Activated T-cell treated with anti-CD3 and anti-CD28 coated beads, Interleukin-2, amount 50 U/mL, for 4 hours (primary cell): Measurements from ENCODE around the gene CAPZB. TPM values are rescaled to one million over a fixed set of nuclear protein-coding genes. Genes with fewer than 3 reads are reported as not detected.

Experiments
- ATAC-seq, 2 donors: fragments of 200-7000 bp; cut with Tn5 transposase; one replicate each; pipeline ENCODE4 v1.10.0; 2021
- DNase-seq: peaks from one replicate; pipeline ENCODE4 v3.0.0-alpha.2; 2020
- H3K27me3 Mint-ChIP-seq: one replicate; pipeline ENCODE4 v1.8.0; 2021; ENCODE audit warnings: low read depth, mixed read lengths
- H3K36me3 Mint-ChIP-seq: one replicate; pipeline ENCODE4 v1.8.0; 2022; ENCODE audit warnings: mixed read lengths; ENCODE audit not compliant: insufficient read depth
- H3K4me1 Mint-ChIP-seq: one replicate; pipeline ENCODE4 v1.8.0; 2021; ENCODE audit warnings: low read depth, mixed read lengths
- H3K4me3 Mint-ChIP-seq: one replicate; pipeline ENCODE4 v1.8.0; 2021; ENCODE audit warnings: mild to moderate bottlenecking, moderate library complexity, mixed read lengths
- H3K9me3 Mint-ChIP-seq: one replicate; pipeline ENCODE4 v1.8.0; 2021; ENCODE audit warnings: mixed read lengths
- total RNA-seq, 3 donors: library from RNA; stranded (reverse); gene quantifications; one replicate each; pipeline ENCODE4 v1.2.1, GENCODE V29; 2021

CAPZB gene
- total RNA-seq, 3 donors from 2014 or later: 262 to 285 (median 264) TPM

GRCh38 chr1:19360016-19360415 lies 125.3 kb downstream of the CAPZB start:
- Mint-ChIP-seq H3K36me3 (peaks cover 11% of the 10 kb centered on the region), H3K4me1 (peaks cover 36% of the 10 kb centered on the region), H3K27me3 (no peaks in the 10 kb centered on the region), H3K4me3 (no peak overlapping the region), H3K9me3 (no peaks in the 10 kb centered on the region)
- ATAC-seq (peak; percentile 30 to 54), DNase-seq (no peak)

- ATAC-seq (no peak), DNase-seq (no peak)
- peaks cover 34% of the 10 kb centered on the region for H3K4me1 Mint-ChIP-seq
- H3K36me3 Mint-ChIP-seq: peaks cover 11% of the 10 kb centered on the region
- no peaks in the 10 kb centered on the region for H3K27me3 Mint-ChIP-seq
- no peaks in the 10 kb centered on the region for H3K9me3 Mint-ChIP-seq
- no peak overlapping the region for H3K4me3 Mint-ChIP-seq
Measured at GRCh38 chr1:19359357-19359756, 126.0 kb downstream of the CAPZB start.

GRCh38 chr1:19358710-19359109 lies 126.6 kb downstream of the CAPZB start:
- H3K36me3 Mint-ChIP-seq: peaks cover 13% of the 10 kb centered on the region

GRCh38 chr1:19357299-19357986 lies 127.9 kb downstream of the CAPZB start:
- peaks cover 15% of the 10 kb centered on the region for H3K36me3 Mint-ChIP-seq
- peaks cover 29% of the 10 kb centered on the region for H3K4me1 Mint-ChIP-seq
- DNase-seq (no peak), ATAC-seq (no peak)
- H3K9me3 Mint-ChIP-seq: no peaks in the 10 kb centered on the region
- no peaks in the 10 kb centered on the region for H3K27me3 Mint-ChIP-seq
- H3K4me3 Mint-ChIP-seq: no peak overlapping the region

More at GRCh38 chr1:19358710-19359109, 126.6 kb downstream of the CAPZB start:
- DNase-seq (no peak), ATAC-seq (no peak)
- Mint-ChIP-seq H3K27me3 (no peaks in the 10 kb centered on the region), H3K4me1 (peaks cover 32% of the 10 kb centered on the region), H3K9me3 (no peaks in the 10 kb centered on the region), H3K4me3 (no peak overlapping the region)

GRCh38 chr1:19356266-19356665 lies 129.1 kb downstream of the CAPZB start:
- DNase-seq (no peak), ATAC-seq (no peak)
- peaks cover 21% of the 10 kb centered on the region for H3K4me1 Mint-ChIP-seq
- H3K9me3 Mint-ChIP-seq: no peaks in the 10 kb centered on the region
- H3K27me3 Mint-ChIP-seq: no peaks in the 10 kb centered on the region
- H3K36me3 Mint-ChIP-seq: peaks cover 18% of the 10 kb centered on the region
- no peak overlapping the region for H3K4me3 Mint-ChIP-seq

GRCh38 chr1:19354531-19354981 lies 130.8 kb downstream of the CAPZB start:
- DNase-seq (no peak), ATAC-seq (no peak)
- no peak overlapping the region for H3K4me3 Mint-ChIP-seq
- H3K27me3 Mint-ChIP-seq: no peaks in the 10 kb centered on the region
- H3K36me3 Mint-ChIP-seq: peaks cover 18% of the 10 kb centered on the region
- no peaks in the 10 kb centered on the region for H3K9me3 Mint-ChIP-seq
- H3K4me1 Mint-ChIP-seq: peaks cover 3% of the 10 kb centered on the region

GRCh38 chr1:19353596-19353995 lies 131.7 kb downstream of the CAPZB start:
- no peaks in the 10 kb centered on the region for H3K27me3 Mint-ChIP-seq
- DNase-seq (no peak), ATAC-seq (no peak)
- no peak overlapping the region for H3K4me3 Mint-ChIP-seq
- peaks cover 18% of the 10 kb centered on the region for H3K36me3 Mint-ChIP-seq
- H3K4me1 Mint-ChIP-seq: no peaks in the 10 kb centered on the region
- H3K9me3 Mint-ChIP-seq: no peaks in the 10 kb centered on the region

GRCh38 chr1:19352839-19353238 lies 132.5 kb downstream of the CAPZB start:
- Mint-ChIP-seq H3K36me3 (peaks cover 18% of the 10 kb centered on the region), H3K27me3 (no peaks in the 10 kb centered on the region), H3K4me3 (no peak overlapping the region), H3K9me3 (no peaks in the 10 kb centered on the region), H3K4me1 (no peaks in the 10 kb centered on the region)
- DNase-seq: no peak
- no peak for ATAC-seq

- H3K27me3 Mint-ChIP-seq: no peaks in the 10 kb centered on the region
- ATAC-seq: no peak
- peaks cover 15% of the 10 kb centered on the region for H3K36me3 Mint-ChIP-seq
- no peaks in the 10 kb centered on the region for H3K4me1 Mint-ChIP-seq
- H3K9me3 Mint-ChIP-seq: no peaks in the 10 kb centered on the region
- no peak for DNase-seq
- H3K4me3 Mint-ChIP-seq: no peak overlapping the region
Measured at GRCh38 chr1:19351873-19352272, 133.5 kb downstream of the CAPZB start.

GRCh38 chr1:19350566-19350965 lies 134.8 kb downstream of the CAPZB start:
- peaks cover 15% of the 10 kb centered on the region for H3K36me3 Mint-ChIP-seq
- H3K9me3 Mint-ChIP-seq: no peaks in the 10 kb centered on the region
- H3K4me3 Mint-ChIP-seq: no peak overlapping the region
- DNase-seq (no peak), ATAC-seq (no peak)
- H3K27me3 Mint-ChIP-seq: no peaks in the 10 kb centered on the region
- H3K4me1 Mint-ChIP-seq: no peaks in the 10 kb centered on the region

- no peaks in the 10 kb centered on the region for H3K4me1 Mint-ChIP-seq
- no peaks in the 10 kb centered on the region for H3K9me3 Mint-ChIP-seq
- H3K4me3 Mint-ChIP-seq: no peak overlapping the region
- DNase-seq: no peak
- no peaks in the 10 kb centered on the region for H3K27me3 Mint-ChIP-seq
- H3K36me3 Mint-ChIP-seq: peaks cover 15% of the 10 kb centered on the region
- ATAC-seq: no peak
Measured at GRCh38 chr1:19349999-19350398, 135.3 kb downstream of the CAPZB start.

- no peaks in the 10 kb centered on the region for H3K9me3 Mint-ChIP-seq
- no peak overlapping the region for H3K4me3 Mint-ChIP-seq
- ATAC-seq: no peak
- H3K4me1 Mint-ChIP-seq: no peaks in the 10 kb centered on the region
- no peak for DNase-seq
- H3K36me3 Mint-ChIP-seq: peaks cover 15% of the 10 kb centered on the region
- no peaks in the 10 kb centered on the region for H3K27me3 Mint-ChIP-seq
Measured at GRCh38 chr1:19348441-19349198, 136.7 kb downstream of the CAPZB start.

GRCh38 chr1:19347533-19348172 lies 137.7 kb downstream of the CAPZB start:
- Mint-ChIP-seq H3K4me1 (no peaks in the 10 kb centered on the region), H3K36me3 (peaks cover 17% of the 10 kb centered on the region), H3K4me3 (no peak overlapping the region), H3K9me3 (no peaks in the 10 kb centered on the region), H3K27me3 (no peaks in the 10 kb centered on the region)
- DNase-seq (no peak), ATAC-seq (no peak)

GRCh38 chr1:19346026-19346425 lies 139.3 kb downstream of the CAPZB start:
- H3K27me3 Mint-ChIP-seq: no peaks in the 10 kb centered on the region
- no peak for ATAC-seq
- H3K4me1 Mint-ChIP-seq: no peaks in the 10 kb centered on the region
- no peak overlapping the region for H3K4me3 Mint-ChIP-seq
- peaks cover 20% of the 10 kb centered on the region for H3K36me3 Mint-ChIP-seq
- H3K9me3 Mint-ChIP-seq: no peaks in the 10 kb centered on the region
- no peak for DNase-seq
